ENCODE results near the gene GULP1.

Gene GULP1

DNA sequence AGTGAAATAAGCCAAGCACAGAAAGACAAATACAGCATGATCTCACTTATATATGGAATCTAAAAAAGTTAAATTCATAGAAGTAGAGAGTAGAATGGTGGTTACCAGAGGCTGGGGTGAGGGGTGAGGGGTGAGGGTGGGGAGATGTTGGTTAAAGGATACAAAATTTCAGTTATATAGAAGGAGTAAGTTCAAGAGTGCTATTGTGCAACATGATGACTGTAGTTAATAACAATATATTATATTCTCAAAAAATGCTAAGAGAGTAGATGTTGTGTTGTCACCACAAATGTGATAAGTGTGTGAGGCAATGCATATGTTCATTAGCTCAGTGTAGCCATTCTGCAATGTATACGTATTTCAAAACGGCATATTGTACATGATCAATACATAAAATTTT lies 26.4 kb upstream of the GULP1 start:
- POLR2A ChIA-PET: no interaction called here
- H3K9me3 ChIP-seq (ENCODE audit: control extremely low read depth in 1 of 5, control insufficient read depth in 4 of 5, insufficient read depth in 2 of 5, low read depth in 1 of 5, low read length in 4 of 5): no peaks in the 10 kb centered on the region
- H3K4me1 ChIP-seq (ENCODE audit: control extremely low read depth in 1 of 4, control insufficient read depth in 4 of 4, insufficient read depth in 4 of 4, low read length in 3 of 4): no peaks in the 10 kb centered on the region
- no peaks in the 10 kb centered on the region for H3K27me3 ChIP-seq (replicated peaks in 2 of 5; ENCODE audit: control insufficient read depth in 4 of 5, insufficient read depth in 5 of 5, low read length in 4 of 5)
- no peak overlapping the region for H3K4me3 ChIP-seq (ENCODE audit: control insufficient read depth in 1 of 7, extremely low read depth in 1 of 7, insufficient read depth in 4 of 7, low read depth in 2 of 7, low read length in 6 of 7)
- DNase-seq: no peak
- H3K27ac ChIP-seq (ENCODE audit: insufficient read depth in 1 of 2, low read depth in 1 of 2, low read length in 2 of 2, poor library complexity in 1 of 2, severe bottlenecking in 2 of 2): no peak overlapping the region
- H3K36me3 ChIP-seq (ENCODE audit: control insufficient read depth in 4 of 4, insufficient read depth in 4 of 4, low read length in 3 of 4): no peaks in the 10 kb centered on the region
- WGBS (ENCODE audit: insufficient coverage): no CpG with 5 or more reads among the region's 2 CpGs
- CTCF ChIA-PET: interaction anchor here (1.1 kb wide), 1 partner anchor 295 kb away, joined by 3 read pairs; no protein-coding TSS in a partner anchor

DNA sequence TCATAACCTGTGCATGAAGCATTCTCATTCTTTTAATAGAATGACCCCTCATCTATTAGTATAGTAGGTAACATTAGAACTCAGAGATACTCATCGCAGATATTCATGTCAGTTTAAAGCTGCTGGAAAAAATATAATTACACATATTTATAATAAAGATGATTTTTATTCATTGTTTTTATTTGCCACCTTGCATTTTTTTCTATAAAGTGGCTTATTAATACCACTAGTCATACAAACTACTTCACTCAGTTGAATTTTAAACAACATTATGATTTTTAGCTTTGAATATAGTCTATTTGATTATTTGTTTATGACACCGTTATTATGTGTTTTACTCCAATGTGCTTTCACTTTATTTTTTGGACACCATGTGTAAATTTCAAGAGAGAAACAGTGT lies 23.9 kb upstream of the GULP1 start:
- CTCF ChIA-PET: no interaction called here
- no peaks in the 10 kb centered on the region for H3K9me3 ChIP-seq (ENCODE audit: control extremely low read depth in 1 of 5, control insufficient read depth in 4 of 5, insufficient read depth in 2 of 5, low read depth in 1 of 5, low read length in 4 of 5)
- DNase-seq: no peak
- no peaks in the 10 kb centered on the region for H3K27me3 ChIP-seq (replicated peaks in 2 of 5; ENCODE audit: control insufficient read depth in 4 of 5, insufficient read depth in 5 of 5, low read length in 4 of 5)
- POLR2A ChIA-PET: interaction anchor here (0.6 kb wide), 1 partner anchor 311 kb away, joined by 5 read pairs; no protein-coding TSS in a partner anchor
- no CpG with 5 or more reads among the region's 2 CpGs for WGBS (ENCODE audit: insufficient coverage)
- no peaks in the 10 kb centered on the region for H3K4me1 ChIP-seq (ENCODE audit: control extremely low read depth in 1 of 4, control insufficient read depth in 4 of 4, insufficient read depth in 4 of 4, low read length in 3 of 4)
- H3K36me3 ChIP-seq (ENCODE audit: control insufficient read depth in 4 of 4, insufficient read depth in 4 of 4, low read length in 3 of 4): no peaks in the 10 kb centered on the region
- no peak overlapping the region for H3K27ac ChIP-seq (ENCODE audit: insufficient read depth in 1 of 2, low read depth in 1 of 2, low read length in 2 of 2, poor library complexity in 1 of 2, severe bottlenecking in 2 of 2)
- H3K4me3 ChIP-seq (ENCODE audit: control insufficient read depth in 1 of 7, extremely low read depth in 1 of 7, insufficient read depth in 4 of 7, low read depth in 2 of 7, low read length in 6 of 7): no peak overlapping the region

- Histone ChIP-seq H3K27ac (ENCODE audit: insufficient read depth in 1 of 2, low read depth in 1 of 2, low read length in 2 of 2, poor library complexity in 1 of 2, severe bottlenecking in 2 of 2) (no peak overlapping the region), H3K4me1 (ENCODE audit: control extremely low read depth in 1 of 4, control insufficient read depth in 4 of 4, insufficient read depth in 4 of 4, low read length in 3 of 4) (no peaks in the 10 kb centered on the region), H3K27me3 (replicated peaks in 2 of 5; ENCODE audit: control insufficient read depth in 4 of 5, insufficient read depth in 5 of 5, low read length in 4 of 5) (no peaks in the 10 kb centered on the region), H3K36me3 (ENCODE audit: control insufficient read depth in 4 of 4, insufficient read depth in 4 of 4, low read length in 3 of 4) (no peaks in the 10 kb centered on the region), H3K9me3 (ENCODE audit: control extremely low read depth in 1 of 5, control insufficient read depth in 4 of 5, insufficient read depth in 2 of 5, low read depth in 1 of 5, low read length in 4 of 5) (no peaks in the 10 kb centered on the region), H3K4me3 (ENCODE audit: control insufficient read depth in 1 of 7, extremely low read depth in 1 of 7, insufficient read depth in 4 of 7, low read depth in 2 of 7, low read length in 6 of 7) (no peak overlapping the region)
- WGBS (ENCODE audit: insufficient coverage): 93% methylated on average over 2 of the region's 2 CpGs
- no peak for DNase-seq
- ChIA-PET POLR2A (no interaction called here), CTCF (no interaction called here)
Observed at GRCh38 chr2:188269004-188269403, 22.7 kb upstream of the GULP1 start.

- Histone ChIP-seq H3K9me3 (ENCODE audit: control extremely low read depth in 1 of 5, control insufficient read depth in 4 of 5, insufficient read depth in 2 of 5, low read depth in 1 of 5, low read length in 4 of 5) (no peaks in the 10 kb centered on the region), H3K4me1 (ENCODE audit: control extremely low read depth in 1 of 4, control insufficient read depth in 4 of 4, insufficient read depth in 4 of 4, low read length in 3 of 4) (no peaks in the 10 kb centered on the region), H3K27ac (ENCODE audit: insufficient read depth in 1 of 2, low read depth in 1 of 2, low read length in 2 of 2, poor library complexity in 1 of 2, severe bottlenecking in 2 of 2) (no peak overlapping the region), H3K27me3 (replicated peaks in 2 of 5; ENCODE audit: control insufficient read depth in 4 of 5, insufficient read depth in 5 of 5, low read length in 4 of 5) (no peaks in the 10 kb centered on the region), H3K4me3 (ENCODE audit: control insufficient read depth in 1 of 7, extremely low read depth in 1 of 7, insufficient read depth in 4 of 7, low read depth in 2 of 7, low read length in 6 of 7) (no peak overlapping the region), H3K36me3 (ENCODE audit: control insufficient read depth in 4 of 4, insufficient read depth in 4 of 4, low read length in 3 of 4) (no peaks in the 10 kb centered on the region)
- DNase-seq: no peak
- CTCF ChIA-PET: no interaction called here
- POLR2A ChIA-PET: no interaction called here
- no CpG with 5 or more reads among the region's 2 CpGs for WGBS (ENCODE audit: insufficient coverage)
Observed at GRCh38 chr2:188272121-188272520, 19.6 kb upstream of the GULP1 start.

DNA sequence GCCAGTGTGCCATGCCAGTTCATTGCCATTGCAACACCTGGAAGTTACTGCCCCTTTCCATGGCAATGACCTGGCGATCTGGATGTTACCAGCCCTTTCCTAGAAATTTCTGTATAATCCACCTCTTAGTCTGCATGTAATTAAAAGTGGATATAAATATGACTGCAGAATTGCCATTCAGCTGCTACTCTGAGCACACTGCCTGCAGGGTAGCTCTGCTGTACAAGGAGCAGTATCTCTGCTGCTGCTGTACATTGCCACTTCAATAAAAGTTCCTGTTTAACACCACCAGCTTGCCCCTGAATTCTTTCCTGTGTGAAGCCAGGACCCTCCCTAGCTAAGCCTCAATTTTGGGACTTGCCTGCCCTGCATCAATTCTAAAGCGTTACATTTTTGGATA lies 17.4 kb upstream of the GULP1 start:
- ChIA-PET CTCF (no interaction called here), POLR2A (no interaction called here)
- Histone ChIP-seq H3K4me3 (ENCODE audit: control insufficient read depth in 1 of 7, extremely low read depth in 1 of 7, insufficient read depth in 4 of 7, low read depth in 2 of 7, low read length in 6 of 7) (no peak overlapping the region), H3K9me3 (ENCODE audit: control extremely low read depth in 1 of 5, control insufficient read depth in 4 of 5, insufficient read depth in 2 of 5, low read depth in 1 of 5, low read length in 4 of 5) (no peaks in the 10 kb centered on the region), H3K36me3 (ENCODE audit: control insufficient read depth in 4 of 4, insufficient read depth in 4 of 4, low read length in 3 of 4) (no peaks in the 10 kb centered on the region), H3K27ac (ENCODE audit: insufficient read depth in 1 of 2, low read depth in 1 of 2, low read length in 2 of 2, poor library complexity in 1 of 2, severe bottlenecking in 2 of 2) (no peak overlapping the region), H3K4me1 (ENCODE audit: control extremely low read depth in 1 of 4, control insufficient read depth in 4 of 4, insufficient read depth in 4 of 4, low read length in 3 of 4) (no peaks in the 10 kb centered on the region), H3K27me3 (replicated peaks in 2 of 5; ENCODE audit: control insufficient read depth in 4 of 5, insufficient read depth in 5 of 5, low read length in 4 of 5) (no peaks in the 10 kb centered on the region)
- no peak for DNase-seq
- 100% methylated on average over 2 of the region's 2 CpGs for WGBS (ENCODE audit: insufficient coverage)

DNA sequence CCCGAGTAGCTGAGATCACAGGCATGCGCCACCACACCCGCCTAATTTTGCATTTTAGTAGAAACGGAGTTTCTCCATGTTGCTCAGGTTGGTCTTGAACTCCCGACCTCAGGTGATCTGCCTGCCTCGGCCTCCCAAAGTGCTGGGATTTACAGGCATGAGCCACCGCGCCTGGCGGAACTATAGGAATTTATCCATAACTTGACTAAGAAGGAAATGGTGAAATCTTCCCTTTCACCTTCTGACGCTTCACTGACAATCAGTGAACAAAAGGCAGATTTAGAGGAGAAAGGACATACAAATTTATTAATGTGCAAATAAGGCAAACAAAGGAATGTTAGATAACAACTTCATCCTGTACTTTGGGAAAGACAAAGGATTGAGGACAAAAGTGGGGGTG lies 15.4 kb upstream of the GULP1 start:
- H3K27me3 ChIP-seq (replicated peaks in 2 of 5; ENCODE audit: control insufficient read depth in 4 of 5, insufficient read depth in 5 of 5, low read length in 4 of 5): no peaks in the 10 kb centered on the region
- no peaks in the 10 kb centered on the region for H3K36me3 ChIP-seq (ENCODE audit: control insufficient read depth in 4 of 4, insufficient read depth in 4 of 4, low read length in 3 of 4)
- ChIA-PET CTCF (no interaction called here), POLR2A (no interaction called here)
- no peaks in the 10 kb centered on the region for H3K9me3 ChIP-seq (ENCODE audit: control extremely low read depth in 1 of 5, control insufficient read depth in 4 of 5, insufficient read depth in 2 of 5, low read depth in 1 of 5, low read length in 4 of 5)
- 90% methylated on average over 9 of the region's 10 CpGs for WGBS (ENCODE audit: insufficient coverage)
- no peak overlapping the region for H3K4me3 ChIP-seq (ENCODE audit: control insufficient read depth in 1 of 7, extremely low read depth in 1 of 7, insufficient read depth in 4 of 7, low read depth in 2 of 7, low read length in 6 of 7)
- no peak for DNase-seq
- H3K27ac ChIP-seq (ENCODE audit: insufficient read depth in 1 of 2, low read depth in 1 of 2, low read length in 2 of 2, poor library complexity in 1 of 2, severe bottlenecking in 2 of 2): no peak overlapping the region
- H3K4me1 ChIP-seq (ENCODE audit: control extremely low read depth in 1 of 4, control insufficient read depth in 4 of 4, insufficient read depth in 4 of 4, low read length in 3 of 4): no peaks in the 10 kb centered on the region

GRCh38 chr2:188277786-188278185 lies 13.9 kb upstream of the GULP1 start:
- ChIA-PET POLR2A (no interaction called here), CTCF (no interaction called here)

More at GRCh38 chr2:188277786-188278185, 13.9 kb upstream of the GULP1 start:
- no peaks in the 10 kb centered on the region for H3K4me1 ChIP-seq (ENCODE audit: control extremely low read depth in 1 of 4, control insufficient read depth in 4 of 4, insufficient read depth in 4 of 4, low read length in 3 of 4)
- no peak overlapping the region for H3K4me3 ChIP-seq (ENCODE audit: control insufficient read depth in 1 of 7, extremely low read depth in 1 of 7, insufficient read depth in 4 of 7, low read depth in 2 of 7, low read length in 6 of 7)
- H3K36me3 ChIP-seq (ENCODE audit: control insufficient read depth in 4 of 4, insufficient read depth in 4 of 4, low read length in 3 of 4): no peaks in the 10 kb centered on the region
- DNase-seq: no peak
- no peak overlapping the region for H3K27ac ChIP-seq (ENCODE audit: insufficient read depth in 1 of 2, low read depth in 1 of 2, low read length in 2 of 2, poor library complexity in 1 of 2, severe bottlenecking in 2 of 2)
- 100% methylated on average over 1 of the region's 5 CpGs for WGBS (ENCODE audit: insufficient coverage)
- no peaks in the 10 kb centered on the region for H3K9me3 ChIP-seq (ENCODE audit: control extremely low read depth in 1 of 5, control insufficient read depth in 4 of 5, insufficient read depth in 2 of 5, low read depth in 1 of 5, low read length in 4 of 5)
- H3K27me3 ChIP-seq (replicated peaks in 2 of 5; ENCODE audit: control insufficient read depth in 4 of 5, insufficient read depth in 5 of 5, low read length in 4 of 5): no peaks in the 10 kb centered on the region

Measured in common myeloid progenitor, CD34-positive (primary cell).